Muscle layer of duodenum (tissue), 2 donors: ENCODE data around the gene BCL2L15.

Source experiments
- H3K27ac ChIP-seq: one replicate; pipeline ENCODE4 v1.7.0; 2013; ENCODE audit warnings: mild to moderate bottlenecking, low read length
- H3K27me3 ChIP-seq: one replicate; pipeline ENCODE4 v1.7.0; 2013; ENCODE audit warnings: low read depth, mild to moderate bottlenecking, control low read depth, low read length
- H3K36me3 ChIP-seq, 2 donors: one replicate each; pipeline ENCODE4 v1.7.0; 2013; ENCODE audit warnings: low read length in 2 of 2, control low read depth in 1 of 2, mild to moderate bottlenecking in 1 of 2; ENCODE audit not compliant: insufficient read depth in 2 of 2, control insufficient read depth in 1 of 2
- H3K4me1 ChIP-seq, 2 donors: one replicate each; pipeline ENCODE4 v1.7.0; 2013; ENCODE audit warnings: low read length in 2 of 2, mild to moderate bottlenecking in 2 of 2, control low read depth in 1 of 2, moderate library complexity in 1 of 2; ENCODE audit not compliant: insufficient read depth in 2 of 2, control insufficient read depth in 1 of 2
- H3K4me3 ChIP-seq, 2 donors: one replicate each; pipeline ENCODE4 v1.7.0; 2013; ENCODE audit warnings: low read length in 2 of 2, low read depth in 1 of 2, mild to moderate bottlenecking in 1 of 2
- H3K9me3 ChIP-seq, 2 donors: one replicate each; pipeline ENCODE4 v1.7.0; 2013; ENCODE audit warnings: low read length in 2 of 2, control low read depth in 1 of 2, mild to moderate bottlenecking in 1 of 2; ENCODE audit not compliant: control insufficient read depth in 1 of 2
- donor health status: healthy.

The BCL2L15 gene

GRCh38 chr1:113850127-113850796 lies 37.1 kb downstream of the BCL2L15 start:
- Histone ChIP-seq H3K4me3 (no peak overlapping the region), H3K27me3 (no peaks in the 10 kb centered on the region), H3K4me1 (no peaks in the 10 kb centered on the region), H3K9me3 (no peaks in the 10 kb centered on the region), H3K36me3 (no peaks in the 10 kb centered on the region), H3K27ac (no peak overlapping the region)

- H3K27me3 ChIP-seq: no peaks in the 10 kb centered on the region
- H3K4me1 ChIP-seq: no peaks in the 10 kb centered on the region
- H3K27ac ChIP-seq: no peak overlapping the region
- H3K36me3 ChIP-seq: no peaks in the 10 kb centered on the region
- H3K4me3 ChIP-seq: no peak overlapping the region
- no peaks in the 10 kb centered on the region for H3K9me3 ChIP-seq
Measured at GRCh38 chr1:113849072-113849471, 38.3 kb downstream of the BCL2L15 start.

GRCh38 chr1:113846391-113847035 lies 40.9 kb downstream of the BCL2L15 start:
- Histone ChIP-seq H3K4me1 (no peaks in the 10 kb centered on the region), H3K27ac (no peak overlapping the region), H3K4me3 (no peak overlapping the region), H3K27me3 (no peaks in the 10 kb centered on the region), H3K36me3 (no peaks in the 10 kb centered on the region), H3K9me3 (no peaks in the 10 kb centered on the region)

- Histone ChIP-seq H3K9me3 (no peaks in the 10 kb centered on the region), H3K4me1 (no peaks in the 10 kb centered on the region), H3K36me3 (no peaks in the 10 kb centered on the region), H3K27ac (no peak overlapping the region), H3K27me3 (no peaks in the 10 kb centered on the region), H3K4me3 (no peak overlapping the region)
Measured at GRCh38 chr1:113836534-113836933, 50.8 kb downstream of the BCL2L15 start.

- H3K9me3 ChIP-seq: no peaks in the 10 kb centered on the region
Measured at GRCh38 chr1:113835686-113836290, 51.6 kb downstream of the BCL2L15 start.

GRCh38 chr1:113834716-113835115 lies 52.7 kb downstream of the BCL2L15 start:
- no peaks in the 10 kb centered on the region for H3K4me1 ChIP-seq
- H3K9me3 ChIP-seq: no peaks in the 10 kb centered on the region
- no peak overlapping the region for H3K4me3 ChIP-seq
- H3K27ac ChIP-seq: no peak overlapping the region
- no peaks in the 10 kb centered on the region for H3K27me3 ChIP-seq
- H3K36me3 ChIP-seq: no peaks in the 10 kb centered on the region

More at GRCh38 chr1:113835686-113836290, 51.6 kb downstream of the BCL2L15 start:
- H3K4me3 ChIP-seq: no peak overlapping the region
- H3K4me1 ChIP-seq: no peaks in the 10 kb centered on the region
- H3K27me3 ChIP-seq: no peaks in the 10 kb centered on the region
- no peaks in the 10 kb centered on the region for H3K36me3 ChIP-seq
- no peak overlapping the region for H3K27ac ChIP-seq
